NCI-H1436 treated with DMSO at 0.1 percent for 48 hours (cell line): Measurements from ENCODE around the gene STT3B.

Experiments used
- DNase-seq: peaks from one replicate; lab custom pipeline; 2025; lab: John Stamatoyannopoulos, UW

The STT3B gene

DNA sequence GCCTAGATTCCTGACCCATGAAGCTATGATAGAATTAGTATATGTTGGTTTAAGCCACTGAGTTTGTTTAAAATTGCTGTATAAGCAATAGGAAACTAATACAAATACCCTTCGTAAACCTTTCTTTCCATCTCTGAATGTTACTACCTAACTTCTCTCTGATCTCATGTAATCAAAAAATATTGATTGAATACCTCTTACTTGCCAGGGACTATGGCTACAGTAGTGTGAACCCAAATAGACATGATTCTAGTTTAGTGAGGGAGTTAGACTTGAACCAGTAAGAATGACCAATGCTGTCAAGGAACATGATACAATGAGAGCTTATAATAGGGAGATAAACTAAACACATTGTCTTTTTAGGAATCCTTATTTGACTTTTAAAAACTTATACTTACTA, 19.4 kb downstream of the STT3B start:
- no peak for DNase-seq

DNA sequence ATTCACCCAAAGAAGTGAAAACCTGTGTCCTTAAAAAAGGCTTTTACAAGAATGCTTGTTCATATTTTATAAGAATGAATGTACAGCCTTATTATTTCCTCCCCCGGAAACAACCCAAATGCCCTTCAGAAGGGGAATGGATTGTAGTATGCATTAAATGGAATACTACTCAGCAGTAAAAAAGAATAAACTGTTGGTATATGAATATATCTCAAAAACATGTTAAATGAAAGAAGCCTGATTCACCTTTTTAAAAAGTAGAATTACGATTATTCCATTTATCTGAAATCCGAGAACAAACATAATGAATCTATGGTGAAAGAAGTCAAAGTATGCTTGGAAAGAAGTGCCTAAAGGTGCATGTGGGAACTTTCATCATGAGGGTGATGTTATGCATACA, 20.5 kb downstream of the STT3B start:
- DNase-seq, result no peak

DNA sequence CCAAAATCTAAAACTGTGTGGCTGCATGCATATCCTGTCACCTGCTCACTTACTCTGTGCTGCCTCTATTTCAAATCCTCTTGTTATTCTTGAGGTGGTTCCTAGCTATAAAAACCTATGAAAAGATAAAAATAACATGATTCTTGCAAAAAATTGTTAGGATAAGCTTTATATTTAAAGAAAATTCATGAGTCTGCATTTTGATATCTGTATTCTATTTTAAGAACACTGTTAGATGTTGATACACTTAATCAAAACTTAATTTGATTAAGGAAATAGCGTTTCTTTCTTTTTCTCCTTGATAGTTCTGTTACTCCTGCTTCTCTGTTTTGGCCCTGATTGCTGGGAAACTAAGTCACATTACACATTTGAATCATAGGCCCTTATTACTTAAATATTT, 22.5 kb downstream of the STT3B start:
- no peak for DNase-seq

GRCh38 chr3:31559872-31560534, 27.3 kb downstream of the STT3B start:
- no peak for DNase-seq

GRCh38 chr3:31561891-31562290, 29.2 kb downstream of the STT3B start:
- no peak for DNase-seq

- no peak for DNase-seq
These were observed 29.8 kb downstream of the STT3B start for GRCh38 chr3:31562525-31562924.

- DNase-seq, result no peak
These were observed 32.6 kb downstream of the STT3B start for GRCh38 chr3:31565288-31565687.

GRCh38 chr3:31567036-31567435, 34.3 kb downstream of the STT3B start:
- no peak for DNase-seq

- no peak for DNase-seq
These were observed 35.9 kb downstream of the STT3B start for GRCh38 chr3:31568649-31569048.

DNA sequence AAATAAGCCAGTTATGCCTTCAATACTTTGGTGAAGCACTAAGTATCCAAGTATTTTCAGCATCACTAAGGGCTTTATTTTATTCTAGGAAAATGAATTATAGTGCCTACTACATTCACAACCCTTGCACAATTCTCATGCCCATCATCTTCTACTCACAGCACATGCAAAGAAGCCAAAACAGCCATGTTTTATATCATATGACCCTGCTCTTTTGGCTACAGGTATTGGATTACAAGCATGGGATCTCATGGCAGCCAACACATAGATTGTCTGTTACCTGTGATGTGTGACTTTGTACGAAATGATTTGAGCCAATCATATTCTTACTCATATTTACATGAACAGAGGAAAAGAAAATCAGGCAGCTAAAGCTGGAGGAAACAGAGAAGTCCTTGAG, 38.6 kb downstream of the STT3B start:
- no peak for DNase-seq

DNA sequence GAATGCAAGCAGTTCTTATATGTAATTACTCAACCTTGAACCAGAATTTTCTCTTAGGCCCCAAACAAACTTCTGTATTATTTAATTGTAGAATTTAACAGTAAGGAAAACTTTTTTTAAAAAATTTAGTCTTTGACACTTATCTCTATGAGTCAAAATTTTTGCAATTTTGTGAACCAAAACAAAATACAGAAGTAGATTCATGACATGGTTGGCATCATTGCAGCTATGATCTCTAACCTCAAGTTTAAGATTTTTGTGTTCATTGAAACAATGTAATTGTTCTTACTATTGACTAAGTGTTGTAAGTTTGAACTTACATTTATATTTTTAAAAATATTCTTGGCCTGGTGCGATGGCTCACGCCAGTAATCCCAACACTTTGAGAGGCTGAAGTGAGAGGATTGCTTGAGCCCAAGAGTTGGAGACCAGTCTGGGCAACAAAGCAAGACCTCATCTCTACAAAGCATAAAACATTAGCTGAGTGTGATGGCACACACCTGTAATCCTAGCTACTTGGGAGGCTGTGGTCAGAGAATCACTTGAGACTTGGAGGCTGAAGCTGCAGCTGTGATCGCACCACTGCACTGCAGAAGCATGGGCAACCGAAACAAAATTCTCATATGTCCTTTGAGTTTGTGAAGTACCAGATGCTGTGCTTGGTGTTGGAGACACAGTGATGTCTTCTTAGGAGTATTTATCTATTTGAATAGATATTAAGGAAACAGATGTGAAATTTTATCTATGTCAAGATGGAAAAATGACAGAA, 39.7 kb downstream of the STT3B start:
- no peak for DNase-seq

GRCh38 chr3:31573036-31573779, 40.5 kb downstream of the STT3B start:
- DNase-seq, result no peak

- DNase-seq, result no peak
These were observed 42.7 kb downstream of the STT3B start for GRCh38 chr3:31575448-31575847.

DNA sequence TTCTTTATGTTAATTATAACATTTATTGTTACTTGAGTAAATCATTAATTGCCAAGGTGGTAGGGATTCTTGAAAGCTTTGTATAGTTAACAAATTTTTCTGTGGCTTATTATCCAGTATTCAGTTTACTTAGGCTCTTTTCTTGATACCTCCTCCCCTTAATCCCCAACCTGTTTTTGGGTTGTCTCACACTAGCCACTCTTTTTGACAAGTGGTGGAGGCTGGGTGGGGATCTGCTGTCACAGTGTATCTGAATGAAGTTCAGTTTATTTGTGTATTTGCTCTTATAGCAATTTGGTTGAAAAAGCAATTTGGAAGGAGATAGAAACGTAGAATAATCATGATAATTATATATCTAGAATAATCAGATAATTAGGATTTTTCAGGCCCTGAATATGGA, 43.8 kb downstream of the STT3B start:
- DNase-seq, result no peak

DNA sequence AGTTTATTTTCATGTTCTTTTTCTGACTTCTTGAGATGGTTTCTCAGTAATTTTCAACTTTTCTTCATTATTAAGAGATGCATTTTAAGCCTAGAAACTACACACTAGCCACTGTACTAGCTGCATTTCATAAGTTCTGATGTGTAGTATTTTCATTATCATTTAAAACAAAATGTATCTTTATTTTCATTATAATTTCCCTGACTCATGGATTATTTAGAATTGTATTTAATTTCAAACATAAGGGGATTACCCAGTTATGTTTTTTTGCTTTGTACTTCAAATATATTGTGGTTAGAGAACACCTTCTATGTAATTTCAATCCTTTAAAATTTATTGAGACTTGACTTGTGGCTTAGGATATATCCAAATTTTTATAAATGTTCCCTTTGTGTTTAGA, 44.5 kb downstream of the STT3B start:
- no peak for DNase-seq

DNA sequence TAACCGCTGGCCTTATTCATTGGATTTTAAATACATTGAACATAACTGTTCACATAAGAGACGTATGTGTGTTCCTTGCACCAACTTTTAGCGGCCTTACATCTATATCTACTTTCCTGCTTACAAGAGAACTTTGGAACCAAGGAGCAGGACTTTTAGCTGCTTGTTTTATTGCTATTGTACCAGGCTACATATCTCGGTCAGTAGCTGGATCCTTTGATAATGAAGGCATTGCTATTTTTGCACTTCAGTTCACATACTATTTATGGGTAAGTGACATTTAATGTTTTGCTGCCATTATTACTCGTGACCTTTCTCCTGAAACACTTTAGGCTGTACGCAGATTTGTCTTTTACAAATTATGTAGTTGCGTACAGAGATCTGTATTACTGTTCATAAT, 47.1 kb downstream of the STT3B start:
- no peak for DNase-seq

DNA sequence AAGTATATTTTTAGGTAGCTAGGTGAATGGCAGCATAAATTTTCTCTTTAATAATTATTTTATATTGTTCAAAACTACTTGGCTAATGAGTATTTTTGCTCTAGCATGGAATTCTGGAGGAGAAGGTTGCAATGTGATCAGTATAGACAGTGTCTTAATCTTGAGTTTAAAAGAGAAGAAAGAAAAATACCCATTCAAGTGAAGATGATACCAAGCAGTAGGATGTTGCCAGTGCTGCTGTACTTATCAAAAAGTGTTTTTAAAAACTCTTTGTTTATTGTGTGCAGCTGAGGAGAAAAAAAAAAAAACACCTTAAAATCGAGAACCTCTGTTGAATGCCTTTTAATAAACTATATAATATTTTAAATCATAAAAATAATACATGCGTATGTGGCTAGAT, 47.9 kb downstream of the STT3B start:
- DNase-seq, result no peak

- DNase-seq, result no peak
These were observed 48.9 kb downstream of the STT3B start for GRCh38 chr3:31581660-31582059.

DNA sequence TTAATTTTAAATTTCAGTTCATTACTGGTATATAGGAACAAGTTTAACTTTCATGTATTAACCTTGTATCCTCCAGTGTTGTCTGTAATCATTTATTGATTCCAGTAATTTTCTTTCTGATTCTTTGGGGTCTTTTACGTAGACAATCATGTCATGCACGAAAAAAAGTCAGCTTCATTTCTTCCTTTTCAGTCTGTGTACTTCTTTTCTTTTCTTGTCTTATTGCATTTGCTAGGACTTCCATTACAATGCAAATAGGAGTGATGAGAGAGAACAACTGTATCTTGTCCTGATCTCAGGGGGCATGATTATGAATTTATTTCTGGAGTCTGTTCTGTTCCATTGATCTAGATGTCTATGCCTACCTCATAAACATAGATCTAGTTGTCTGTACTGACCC, 56.5 kb downstream of the STT3B start:
- no peak for DNase-seq

DNA sequence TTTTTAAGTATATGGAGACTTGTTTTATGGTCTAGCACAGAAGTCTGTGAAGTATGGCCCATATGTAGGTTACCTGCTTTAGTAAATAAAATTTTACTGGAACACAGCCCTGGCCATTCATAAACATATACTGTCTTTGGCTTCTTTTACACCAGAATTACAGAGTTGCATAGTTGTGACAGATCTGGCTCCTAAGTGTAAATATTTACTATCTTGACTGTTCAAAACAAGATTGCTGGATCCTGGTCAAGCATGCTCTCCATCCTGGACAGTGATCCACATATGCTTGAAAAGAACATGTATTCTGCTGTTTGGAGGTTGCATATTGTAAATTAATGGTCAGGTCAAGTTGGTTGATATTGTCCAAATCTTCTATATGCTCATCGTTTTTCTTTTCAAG, 57.9 kb downstream of the STT3B start:
- no peak for DNase-seq

DNA sequence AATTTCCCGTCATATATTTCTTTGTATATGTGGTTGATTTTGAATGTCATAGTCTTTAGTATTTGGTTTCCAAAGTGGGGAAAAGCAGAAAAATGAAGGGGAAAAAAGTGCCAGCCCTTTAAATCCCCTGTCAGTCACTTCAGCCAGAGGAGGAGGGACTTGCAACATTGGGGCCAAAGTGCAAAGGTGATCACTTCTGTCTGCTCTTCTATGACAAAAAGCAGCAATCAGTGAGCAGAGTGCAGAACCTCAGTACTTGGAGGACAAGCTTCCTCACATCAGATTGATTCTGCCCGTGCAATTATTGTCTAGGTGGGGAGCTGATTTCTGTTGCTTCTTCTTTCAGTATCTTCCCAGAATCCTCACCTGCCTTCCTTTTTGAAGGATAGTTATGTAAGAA, 60.0 kb downstream of the STT3B start:
- no peak for DNase-seq

DNA sequence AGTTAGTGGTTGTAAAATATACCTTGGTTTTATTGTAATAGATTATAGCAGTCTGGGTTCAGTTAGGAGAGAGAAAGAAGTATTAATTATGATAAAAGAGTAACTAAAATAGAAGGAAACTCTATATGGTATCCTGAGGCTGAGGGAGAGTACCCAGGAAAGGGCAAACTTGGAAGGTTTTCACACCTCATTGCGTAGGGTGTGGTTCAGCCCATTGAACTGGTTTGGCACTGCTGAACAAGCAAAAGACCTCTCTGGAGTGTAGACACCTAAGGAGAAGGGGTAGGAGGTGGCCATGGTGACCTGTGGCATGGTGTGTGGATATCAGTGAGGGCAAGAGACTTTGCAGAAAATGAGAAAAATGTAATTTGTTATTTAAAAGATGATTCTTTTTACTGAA, 63.5 kb downstream of the STT3B start:
- no peak for DNase-seq

GRCh38 chr3:31600431-31600830, 67.7 kb downstream of the STT3B start:
- no peak for DNase-seq
